Fibroblast of mammary gland (primary cell): ENCODE results near the gene HGS.

Experiments
- DNase-seq: peaks from one replicate; pipeline ENCODE4 v3.0.0-alpha.2; 2010; ENCODE audit warnings: low read depth
- H3K4me3 ChIP-seq: 2 replicates; pipeline ENCODE4 v1.5.1; 2011; ENCODE audit warnings: low read depth, mild to moderate bottlenecking, low read length, moderate library complexity; ENCODE audit not compliant: control insufficient read depth
- TF ChIP-seq, protein P1 (sequence below): conservative IDR thresholded peaks from 2 replicates; pipeline ENCODE4 v1.5.1; 2011; ENCODE audit warnings: low read depth, low read length, inconsistent platforms; ENCODE audit not compliant: control insufficient read depth, insufficient read depth

HGS gene

GRCh38 chr17:81640011-81640410 lies 43.8 kb upstream of the HGS start:
- DNase-seq: no peak
- TF ChIP-seq, protein P1, sequence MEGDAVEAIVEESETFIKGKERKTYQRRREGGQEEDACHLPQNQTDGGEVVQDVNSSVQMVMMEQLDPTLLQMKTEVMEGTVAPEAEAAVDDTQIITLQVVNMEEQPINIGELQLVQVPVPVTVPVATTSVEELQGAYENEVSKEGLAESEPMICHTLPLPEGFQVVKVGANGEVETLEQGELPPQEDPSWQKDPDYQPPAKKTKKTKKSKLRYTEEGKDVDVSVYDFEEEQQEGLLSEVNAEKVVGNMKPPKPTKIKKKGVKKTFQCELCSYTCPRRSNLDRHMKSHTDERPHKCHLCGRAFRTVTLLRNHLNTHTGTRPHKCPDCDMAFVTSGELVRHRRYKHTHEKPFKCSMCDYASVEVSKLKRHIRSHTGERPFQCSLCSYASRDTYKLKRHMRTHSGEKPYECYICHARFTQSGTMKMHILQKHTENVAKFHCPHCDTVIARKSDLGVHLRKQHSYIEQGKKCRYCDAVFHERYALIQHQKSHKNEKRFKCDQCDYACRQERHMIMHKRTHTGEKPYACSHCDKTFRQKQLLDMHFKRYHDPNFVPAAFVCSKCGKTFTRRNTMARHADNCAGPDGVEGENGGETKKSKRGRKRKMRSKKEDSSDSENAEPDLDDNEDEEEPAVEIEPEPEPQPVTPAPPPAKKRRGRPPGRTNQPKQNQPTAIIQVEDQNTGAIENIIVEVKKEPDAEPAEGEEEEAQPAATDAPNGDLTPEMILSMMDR: no peak
- H3K4me3 ChIP-seq: no peak overlapping the region

- TF ChIP-seq, protein P1: no peak
- DNase-seq: peak; percentile 71
- H3K4me3 ChIP-seq: no peak overlapping the region
These were observed 41.9 kb upstream of the HGS start for GRCh38 chr17:81641825-81642489.

- TF ChIP-seq, protein P1: no peak
- no peak overlapping the region for H3K4me3 ChIP-seq
- DNase-seq: no peak
These were observed 39.3 kb upstream of the HGS start for GRCh38 chr17:81644496-81644895.

DNA sequence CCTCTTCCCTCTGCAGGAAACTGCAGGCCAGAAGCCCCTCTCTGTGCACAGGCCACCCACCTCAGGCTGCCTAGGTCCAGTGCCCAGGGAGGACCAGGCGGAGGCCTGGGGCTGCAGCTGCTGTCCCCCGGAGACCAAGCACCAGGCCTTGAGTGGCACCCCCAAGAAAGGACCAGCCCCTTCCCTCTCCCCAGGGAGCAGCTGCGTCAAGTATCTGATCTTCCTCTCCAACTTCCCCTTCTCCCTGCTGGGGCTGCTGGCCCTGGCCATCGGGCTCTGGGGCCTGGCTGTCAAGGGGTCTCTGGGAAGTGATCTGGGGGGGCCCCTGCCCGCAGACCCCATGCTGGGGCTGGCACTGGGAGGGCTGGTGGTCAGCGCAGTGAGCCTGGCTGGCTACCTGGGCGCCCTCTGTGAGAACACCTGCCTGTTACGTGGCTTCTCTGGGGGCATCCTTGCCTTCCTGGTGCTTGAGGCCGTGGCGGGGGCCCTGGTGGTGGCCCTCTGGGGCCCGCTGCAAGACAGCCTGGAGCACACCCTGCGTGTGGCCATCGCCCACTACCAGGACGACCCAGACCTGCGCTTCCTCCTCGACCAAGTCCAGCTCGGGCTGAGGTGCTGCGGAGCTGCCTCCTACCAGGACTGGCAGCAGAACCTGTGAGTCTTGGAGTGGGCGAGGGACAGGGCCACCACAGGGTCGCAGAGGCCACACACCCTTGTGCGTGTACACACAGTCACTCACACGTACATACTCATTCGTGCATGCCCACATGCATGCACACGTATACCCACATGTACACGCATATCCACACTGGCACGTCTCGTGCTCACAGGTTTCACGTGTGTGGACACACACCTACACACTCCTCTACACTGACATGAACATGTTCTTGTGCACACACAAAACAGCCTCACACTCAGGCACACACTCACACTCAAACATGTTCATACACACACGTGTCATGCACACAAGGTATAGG lies 38.5 kb upstream of the HGS start:
- DNase-seq: no peak
- H3K4me3 ChIP-seq: no peak overlapping the region
- TF ChIP-seq, protein P1: no peak

- no peak overlapping the region for H3K4me3 ChIP-seq
- no peak for DNase-seq
- TF ChIP-seq, protein P1: no peak
These were observed 36.8 kb upstream of the HGS start for GRCh38 chr17:81646869-81647600.

DNA sequence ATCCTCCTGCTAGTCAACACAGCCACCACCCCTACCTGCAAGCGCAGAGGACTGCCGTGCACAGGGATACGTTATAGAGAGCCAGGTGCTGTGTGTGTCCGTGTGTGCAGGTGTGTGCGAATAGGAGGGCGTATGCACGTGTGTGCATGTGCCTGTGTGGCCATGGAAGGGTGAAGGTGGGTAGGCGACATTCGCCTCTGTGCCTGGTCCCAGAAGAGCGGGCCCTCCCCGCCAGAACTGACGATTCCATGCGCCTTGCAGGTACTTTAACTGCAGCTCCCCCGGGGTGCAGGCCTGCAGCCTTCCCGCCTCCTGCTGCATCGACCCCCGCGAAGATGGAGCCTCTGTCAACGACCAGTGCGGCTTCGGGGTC lies 36.2 kb upstream of the HGS start:
- DNase-seq: no peak
- TF ChIP-seq, protein P1: no peak
- no peak overlapping the region for H3K4me3 ChIP-seq
